HEK293 (cell line): ENCODE measurements around the gene DBN1.
A peak's percentile ranks its signal among the peaks of the same experiment; 100 is the strongest.

ENCODE experiments used
- CTCF ChIA-PET: fragments of 350-600 bp; formaldehyde crosslinking; extraction: SDS; loops from one replicate; lab custom pipeline; 2021; ENCODE audit warnings: antibody characterized with exemption; lab: Yijun Ruan, JAX
- POLR2A ChIA-PET: fragments of 300-600 bp; formaldehyde crosslinking; extraction: SDS; loops from one replicate; lab custom pipeline; 2020; ENCODE audit warnings: antibody characterized with exemption, inconsistent platforms; lab: Yijun Ruan, JAX
- H3K27ac ChIP-seq: fragments of 200-500 bp; sonication (Bioruptor generic); 2 replicates; pipeline ENCODE4 v1.5.1; 2014; ENCODE audit warnings: low read depth, low read length, control low read depth, inconsistent platforms; ENCODE audit errors: extremely low read depth
- H3K36me3 ChIP-seq, 2 experiments: fragments of 200-500 bp in 1 of 2; sonication (Bioruptor generic) in 1 of 2; 1 replicate in 1 of 2; 2 replicates in 1 of 2; pipeline ENCODE4 v1.5.1; 2014 to 2017; ENCODE audit warnings: inconsistent platforms in 2 of 2, low read length in 2 of 2; ENCODE audit not compliant: control insufficient read depth in 2 of 2, insufficient read depth in 1 of 2
- H3K4me1 ChIP-seq: fragments of 200-500 bp; sonication (Bioruptor generic); 2 replicates; pipeline ENCODE4 v1.5.1; 2014; ENCODE audit warnings: mild to moderate bottlenecking, low read length, inconsistent platforms; ENCODE audit not compliant: control insufficient read depth, insufficient read depth
- H3K4me3 ChIP-seq: 2 replicates; pipeline ENCODE4 v1.5.1; 2011; ENCODE audit warnings: low read depth, mild to moderate bottlenecking, control low read depth, low read length, moderate library complexity
- H3K9me3 ChIP-seq: fragments of 200-500 bp; sonication (Bioruptor generic); 2 replicates; pipeline ENCODE4 v1.5.1; 2014; ENCODE audit warnings: low read depth, low read length, inconsistent platforms; ENCODE audit not compliant: control insufficient read depth, insufficient read depth
- GLIS1 ChIP-seq: fragments of 450-650 bp; formaldehyde crosslinking; IDR thresholded peaks from 2 replicates; pipeline ENCODE4 v1.5.1; 2016; ENCODE audit warnings: missing biosample characterization, missing genetic modification characterization
- GLIS2 ChIP-seq: fragments of 450-650 bp; formaldehyde crosslinking; IDR thresholded peaks from 2 replicates; pipeline ENCODE4 v1.5.1; 2016; ENCODE audit warnings: missing biosample characterization, missing genetic modification characterization
- KLF1 ChIP-seq: fragments of 450-650 bp; formaldehyde crosslinking; IDR thresholded peaks from 2 replicates; pipeline ENCODE4 v1.5.1; 2016; ENCODE audit warnings: missing biosample characterization, missing genetic modification characterization
- MEIS1 ChIP-seq: sonication (generic); formaldehyde crosslinking; IDR thresholded peaks from 2 replicates; pipeline ENCODE4 v1.8.1; 2022; ENCODE audit warnings: missing genetic modification reagents, mild to moderate bottlenecking, borderline replicate concordance
- TCF7L2 ChIP-seq: IDR thresholded peaks from 2 replicates; pipeline ENCODE4 v1.6.1; 2011; ENCODE audit warnings: low read depth, mild to moderate bottlenecking, inconsistent platforms, low read length, moderate library complexity, borderline replicate concordance
- ZIC2 ChIP-seq: fragments of 450-650 bp; formaldehyde crosslinking; IDR thresholded peaks from 2 replicates; pipeline ENCODE4 v1.5.1; 2016; ENCODE audit warnings: missing biosample characterization, missing genetic modification characterization
- ZNF184 ChIP-seq: fragments of 450-650 bp; IDR thresholded peaks from 2 replicates; pipeline ENCODE4 v1.5.1; 2018; ENCODE audit warnings: missing biosample characterization, mild to moderate bottlenecking, missing genetic modification characterization
- ZNF350 ChIP-seq: fragments of 450-650 bp; formaldehyde crosslinking; IDR thresholded peaks from 2 replicates; pipeline ENCODE4 v1.5.0; 2017; ENCODE audit warnings: missing biosample characterization, mild to moderate bottlenecking, missing genetic modification characterization
- ZNF555 ChIP-seq: fragments of 450-650 bp; formaldehyde crosslinking; conservative IDR thresholded peaks from 2 replicates; pipeline ENCODE4 v1.5.1; 2017; ENCODE audit warnings: missing biosample characterization, mild to moderate bottlenecking, missing genetic modification characterization, inconsistent platforms
- ZNF600 ChIP-seq: fragments of 450-650 bp; formaldehyde crosslinking; IDR thresholded peaks from 2 replicates; pipeline ENCODE4 v1.5.1; 2016; ENCODE audit warnings: missing biosample characterization, missing genetic modification characterization
- ZNF768 ChIP-seq: fragments of 450-650 bp; formaldehyde crosslinking; IDR thresholded peaks from 2 replicates; pipeline ENCODE4 v1.5.1; 2018; ENCODE audit warnings: missing biosample characterization, mild to moderate bottlenecking, missing genetic modification characterization
- TF ChIP-seq, protein P1 (sequence below): fragments of 450-650 bp; formaldehyde crosslinking; IDR thresholded peaks from 2 replicates; pipeline ENCODE4 v1.5.1; 2017; ENCODE audit warnings: missing biosample characterization, missing genetic modification characterization
- TF ChIP-seq, protein P2 (sequence below): fragments of 450-650 bp; formaldehyde crosslinking; IDR thresholded peaks from 2 replicates; pipeline ENCODE4 v1.5.1; 2017; ENCODE audit warnings: missing biosample characterization, missing genetic modification characterization
- TF ChIP-seq, protein P3 (sequence below): fragments of 450-650 bp; formaldehyde crosslinking; IDR thresholded peaks from 2 replicates; pipeline ENCODE4 v1.5.1; 2017; ENCODE audit warnings: missing biosample characterization, missing genetic modification characterization
- TF ChIP-seq, protein P4 (sequence below): fragments of 450-650 bp; IDR thresholded peaks from 2 replicates; pipeline ENCODE4 v1.5.1; 2018; ENCODE audit warnings: missing biosample characterization, mild to moderate bottlenecking, missing genetic modification characterization

Gene DBN1

DNA sequence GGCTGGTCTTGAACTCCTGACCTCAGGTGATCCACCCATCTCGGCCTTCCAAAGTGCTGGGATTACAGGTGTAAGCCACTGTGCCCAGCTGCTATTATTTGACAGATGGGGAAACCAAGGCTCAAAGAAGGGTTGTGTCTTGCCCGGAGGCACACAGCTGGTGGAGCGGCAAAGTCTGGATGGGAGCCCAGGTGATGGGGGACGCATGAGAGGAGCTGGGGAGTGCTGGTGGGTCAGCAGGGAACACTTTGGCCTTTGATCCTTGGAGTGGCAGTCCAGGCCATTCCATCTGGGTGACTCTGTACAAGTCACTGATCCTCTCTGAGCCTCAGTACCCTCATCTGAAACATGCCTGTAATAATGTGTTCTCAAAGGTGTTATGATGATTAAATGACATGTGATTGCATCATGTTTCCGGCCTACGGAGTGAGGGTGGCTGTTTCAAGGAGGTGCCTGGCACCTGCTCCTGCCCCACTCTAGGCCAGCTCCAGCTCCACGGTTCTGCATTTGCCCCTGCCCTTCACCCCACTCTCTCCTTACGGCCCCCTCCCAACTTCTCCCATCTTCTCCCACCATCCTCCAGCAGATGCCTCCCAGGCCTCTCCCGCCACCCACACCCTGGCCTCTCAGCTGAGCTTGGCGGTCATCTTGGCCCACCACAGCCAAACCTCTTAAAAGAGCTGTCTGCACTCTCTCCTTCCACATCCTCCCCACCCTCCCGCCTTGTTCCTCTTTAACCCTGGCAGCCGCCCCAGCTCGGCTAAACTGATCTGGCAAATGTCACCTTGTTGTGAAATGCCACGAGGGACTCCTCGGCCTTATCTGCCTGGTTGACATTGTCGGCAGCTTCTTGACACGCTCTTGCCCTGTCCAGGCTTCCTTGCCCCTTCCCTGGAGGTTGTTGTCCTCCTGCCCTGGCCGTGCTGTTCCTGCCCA lies 5.5 kb upstream of the DBN1 start (continued):
- TF ChIP-seq, protein P1, sequence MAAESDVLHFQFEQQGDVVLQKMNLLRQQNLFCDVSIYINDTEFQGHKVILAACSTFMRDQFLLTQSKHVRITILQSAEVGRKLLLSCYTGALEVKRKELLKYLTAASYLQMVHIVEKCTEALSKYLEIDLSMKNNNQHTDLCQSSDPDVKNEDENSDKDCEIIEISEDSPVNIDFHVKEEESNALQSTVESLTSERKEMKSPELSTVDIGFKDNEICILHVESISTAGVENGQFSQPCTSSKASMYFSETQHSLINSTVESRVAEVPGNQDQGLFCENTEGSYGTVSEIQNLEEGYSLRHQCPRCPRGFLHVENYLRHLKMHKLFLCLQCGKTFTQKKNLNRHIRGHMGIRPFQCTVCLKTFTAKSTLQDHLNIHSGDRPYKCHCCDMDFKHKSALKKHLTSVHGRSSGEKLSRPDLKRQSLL (tag by site-specific recombination): peak; percentile 49; the same call in 1 of the 2 replicates
- TF ChIP-seq, protein P2, sequence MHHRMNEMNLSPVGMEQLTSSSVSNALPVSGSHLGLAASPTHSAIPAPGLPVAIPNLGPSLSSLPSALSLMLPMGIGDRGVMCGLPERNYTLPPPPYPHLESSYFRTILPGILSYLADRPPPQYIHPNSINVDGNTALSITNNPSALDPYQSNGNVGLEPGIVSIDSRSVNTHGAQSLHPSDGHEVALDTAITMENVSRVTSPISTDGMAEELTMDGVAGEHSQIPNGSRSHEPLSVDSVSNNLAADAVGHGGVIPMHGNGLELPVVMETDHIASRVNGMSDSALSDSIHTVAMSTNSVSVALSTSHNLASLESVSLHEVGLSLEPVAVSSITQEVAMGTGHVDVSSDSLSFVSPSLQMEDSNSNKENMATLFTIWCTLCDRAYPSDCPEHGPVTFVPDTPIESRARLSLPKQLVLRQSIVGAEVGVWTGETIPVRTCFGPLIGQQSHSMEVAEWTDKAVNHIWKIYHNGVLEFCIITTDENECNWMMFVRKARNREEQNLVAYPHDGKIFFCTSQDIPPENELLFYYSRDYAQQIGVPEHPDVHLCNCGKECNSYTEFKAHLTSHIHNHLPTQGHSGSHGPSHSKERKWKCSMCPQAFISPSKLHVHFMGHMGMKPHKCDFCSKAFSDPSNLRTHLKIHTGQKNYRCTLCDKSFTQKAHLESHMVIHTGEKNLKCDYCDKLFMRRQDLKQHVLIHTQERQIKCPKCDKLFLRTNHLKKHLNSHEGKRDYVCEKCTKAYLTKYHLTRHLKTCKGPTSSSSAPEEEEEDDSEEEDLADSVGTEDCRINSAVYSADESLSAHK (tag by site-specific recombination): peak; percentile 94
- no peak for TF ChIP-seq ZNF184 (tag by site-specific recombination)

DNA sequence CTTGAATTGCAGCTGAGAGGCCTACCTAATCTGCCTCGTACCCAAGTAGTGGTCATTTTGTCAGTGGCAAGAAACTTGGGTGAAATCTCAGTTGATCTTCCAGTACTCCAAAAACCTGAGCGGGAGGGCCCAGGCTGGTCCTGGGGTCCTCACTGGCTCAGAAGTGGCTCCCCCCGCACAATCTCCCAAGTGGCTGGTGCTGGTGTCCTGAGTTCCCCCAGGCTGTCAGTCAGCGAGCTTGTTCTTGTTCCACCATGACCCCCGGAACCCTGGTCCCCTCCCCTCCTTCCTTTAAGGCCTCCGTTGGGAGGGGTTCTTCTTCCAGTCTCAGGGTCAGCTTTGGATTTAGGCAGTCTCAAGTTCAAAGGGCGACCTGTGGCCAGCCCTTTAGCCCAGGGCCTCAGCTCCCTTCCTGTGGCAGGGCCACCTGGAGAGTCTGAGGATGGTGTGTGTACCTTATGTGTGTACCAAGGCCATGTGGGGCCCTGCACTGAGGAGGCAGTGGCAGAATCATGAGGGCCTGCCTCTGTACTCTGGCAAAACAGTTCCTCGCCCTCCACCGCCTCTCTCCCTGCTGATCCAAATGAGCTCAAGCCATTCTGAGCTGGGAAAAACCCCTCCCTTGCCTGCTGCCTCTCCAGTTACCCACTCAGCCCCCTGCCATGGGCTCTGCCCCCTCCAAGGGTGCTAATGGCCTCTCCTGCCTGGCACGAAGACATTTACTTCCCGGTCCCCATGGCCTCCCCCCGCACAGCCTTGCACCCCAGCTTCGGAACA lies 4.5 kb upstream of the DBN1 start:
- peaks cover 0 to 10% of the 10 kb centered on the region in 2 experiments; a peak in 1 of 3 replicates for H3K36me3 ChIP-seq
- POLR2A ChIA-PET: interaction anchor here (0.9 to 8.1 kb wide), 6 partner anchors 9 to 107 kb away, joined by 3 to 106 read pairs (median 6); partner anchors contain the start of genes DDX41, GRK6 and PDLIM7
- CTCF ChIA-PET: interaction anchor here (0.5 to 2.8 kb wide), 8 partner anchors 12 to 363 kb away, joined by 3 to 11 read pairs (median 4); no protein-coding TSS in a partner anchor
- peak; percentile 24; the same call in 1 of the 2 replicates for TF ChIP-seq GLIS2 (tag by site-specific recombination)
- TF ChIP-seq GLIS1: peak; percentile 71
- peak; percentile 87 for TF ChIP-seq ZIC2
- no peak for TF ChIP-seq ZNF555 (tag by site-specific recombination)
- TF ChIP-seq ZNF600 (tag by site-specific recombination): 0 out of 2 replicates have a peak, but pooled peaks have one; percentile 9
- TF ChIP-seq, all 188 proteins: peak for 4
- Histone ChIP-seq H3K4me1 (no peaks in the 10 kb centered on the region; the same call in 1 of the 2 replicates), H3K4me3 (no peak overlapping the region), H3K9me3 (no peaks in the 10 kb centered on the region), H3K27ac (peak overlapping the region; percentile 11; the same call in 1 of the 2 replicates)

DNA sequence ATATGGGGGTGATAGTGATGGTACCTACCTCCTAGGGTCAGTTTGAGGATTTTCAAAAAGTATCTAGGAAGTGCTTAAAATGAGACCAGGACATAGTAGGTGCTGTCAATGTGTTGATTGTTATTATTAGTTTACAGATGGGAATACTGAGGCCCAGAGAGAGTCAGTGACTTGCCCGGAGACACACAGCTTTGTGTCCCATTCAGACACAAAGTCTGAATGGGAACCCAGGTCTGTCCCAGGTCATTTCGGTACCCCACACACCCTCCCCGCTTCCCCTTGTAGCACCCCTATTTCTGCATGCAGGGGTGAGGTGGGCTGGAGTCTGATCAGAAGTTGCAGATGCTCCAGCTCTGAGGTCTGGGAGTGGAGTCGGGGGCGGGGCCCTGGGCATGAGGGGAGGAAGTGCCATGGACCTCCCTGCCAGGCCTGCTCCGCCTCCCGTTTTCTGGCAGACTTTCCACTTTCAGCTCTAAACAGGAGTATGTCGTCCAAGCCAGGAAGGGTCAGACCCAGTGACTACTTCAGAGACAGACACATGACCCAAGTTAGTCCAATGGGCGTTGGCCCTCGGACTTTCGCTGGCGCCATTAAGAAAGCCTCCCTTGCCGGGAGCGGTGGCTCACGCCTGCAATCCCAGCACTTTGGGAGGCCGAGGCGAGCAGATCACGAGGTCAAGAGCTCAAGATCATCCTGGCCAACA lies 3.2 kb upstream of the DBN1 start:
- H3K36me3 ChIP-seq: peaks cover 0 to 11% of the 10 kb centered on the region in 2 experiments; a peak in 1 of 3 replicates
- POLR2A ChIA-PET: interaction anchor here (0.8 to 8.1 kb wide), 6 partner anchors 9 to 74 kb away, joined by 3 to 106 read pairs (median 4); partner anchors contain the start of genes GRK6 and PDLIM7
- TF ChIP-seq MEIS1 (CRISPR knock-in tag) (no peak), ZNF350 (tag by site-specific recombination) (no peak), TCF7L2 (no peak), ZNF768 (peak; percentile 68; the same call in 1 of the 2 replicates), KLF1 (tag by site-specific recombination) (0 out of 2 replicates have a peak, but pooled peaks have one; percentile 6)
- TF ChIP-seq, protein P3, sequence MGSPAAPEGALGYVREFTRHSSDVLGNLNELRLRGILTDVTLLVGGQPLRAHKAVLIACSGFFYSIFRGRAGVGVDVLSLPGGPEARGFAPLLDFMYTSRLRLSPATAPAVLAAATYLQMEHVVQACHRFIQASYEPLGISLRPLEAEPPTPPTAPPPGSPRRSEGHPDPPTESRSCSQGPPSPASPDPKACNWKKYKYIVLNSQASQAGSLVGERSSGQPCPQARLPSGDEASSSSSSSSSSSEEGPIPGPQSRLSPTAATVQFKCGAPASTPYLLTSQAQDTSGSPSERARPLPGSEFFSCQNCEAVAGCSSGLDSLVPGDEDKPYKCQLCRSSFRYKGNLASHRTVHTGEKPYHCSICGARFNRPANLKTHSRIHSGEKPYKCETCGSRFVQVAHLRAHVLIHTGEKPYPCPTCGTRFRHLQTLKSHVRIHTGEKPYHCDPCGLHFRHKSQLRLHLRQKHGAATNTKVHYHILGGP (tag by site-specific recombination): no peak
- TF ChIP-seq, protein P4, sequence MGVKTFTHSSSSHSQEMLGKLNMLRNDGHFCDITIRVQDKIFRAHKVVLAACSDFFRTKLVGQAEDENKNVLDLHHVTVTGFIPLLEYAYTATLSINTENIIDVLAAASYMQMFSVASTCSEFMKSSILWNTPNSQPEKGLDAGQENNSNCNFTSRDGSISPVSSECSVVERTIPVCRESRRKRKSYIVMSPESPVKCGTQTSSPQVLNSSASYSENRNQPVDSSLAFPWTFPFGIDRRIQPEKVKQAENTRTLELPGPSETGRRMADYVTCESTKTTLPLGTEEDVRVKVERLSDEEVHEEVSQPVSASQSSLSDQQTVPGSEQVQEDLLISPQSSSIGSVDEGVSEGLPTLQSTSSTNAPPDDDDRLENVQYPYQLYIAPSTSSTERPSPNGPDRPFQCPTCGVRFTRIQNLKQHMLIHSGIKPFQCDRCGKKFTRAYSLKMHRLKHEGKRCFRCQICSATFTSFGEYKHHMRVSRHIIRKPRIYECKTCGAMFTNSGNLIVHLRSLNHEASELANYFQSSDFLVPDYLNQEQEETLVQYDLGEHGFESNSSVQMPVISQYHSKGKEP (tag by site-specific recombination): no peak
- no peaks in the 10 kb centered on the region for H3K9me3 ChIP-seq
- CTCF ChIA-PET: interaction anchor here (0.6 to 2.8 kb wide), 11 partner anchors 8 to 158 kb away, joined by 3 to 11 read pairs (median 4); no protein-coding TSS in a partner anchor
- H3K27ac ChIP-seq: no peak overlapping the region
- H3K4me1 ChIP-seq: peaks cover 4% of the 10 kb centered on the region
- H3K4me3 ChIP-seq: no peak overlapping the region
